Myocyte (in vitro differentiated cells): ENCODE measurements around the gene ABCB4. TPM values are rescaled to one million over a fixed set of nuclear protein-coding genes. Genes with fewer than 3 reads are reported as not detected.

Experiments used
- DNase-seq: peaks from one replicate; pipeline ENCODE4 v3.0.0-alpha.2; 2012; ENCODE audit warnings: low read depth
- total RNA-seq: library from RNA; depleted of rRNA; stranded (reverse); fragments of >200 nt; gene quantifications from 2 replicates; pipeline ENCODE4 v1.2.3, GENCODE V29; 2014

Gene ABCB4
- total RNA-seq, 1 donor from 2014 or later, result 0.96 TPM

DNA sequence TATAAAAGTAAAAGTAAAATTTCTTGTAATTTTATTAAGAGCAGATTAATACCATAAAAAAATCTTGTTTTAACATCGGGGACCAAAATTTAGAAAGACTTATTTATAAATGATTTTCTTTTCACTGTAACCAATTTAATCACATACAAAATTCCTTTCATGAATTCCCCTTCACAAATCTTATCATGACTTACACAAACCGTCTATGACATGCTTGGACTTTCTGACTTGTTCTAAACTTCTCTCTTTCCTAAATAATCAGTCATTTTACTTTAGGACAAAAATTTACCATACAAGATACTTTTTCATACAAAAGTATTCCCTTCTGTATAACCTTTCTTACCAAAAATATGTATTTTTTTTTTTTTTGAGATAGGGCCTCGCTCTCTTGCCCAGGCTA, 120.7 kb downstream of the ABCB4 start:
- DNase-seq, result no peak

Other genes with a start within 250 kb of the ABCB4 start
- 14.7 and 38.8 TPM in 2 replicates for gene CROT, start 130.0 kb downstream of the ABCB4 start, total RNA-seq
- gene ABCB1, start 125.2 kb upstream of the ABCB4 start, total RNA-seq, result not detected in 2 replicates
- gene RUNDC3B, start 152.7 kb upstream of the ABCB4 start, total RNA-seq, result 0.05 and 0.16 TPM in 2 replicates